Adrenal gland (tissue), 12 donors: Measurements from ENCODE around the gene PHF19. TPM values are rescaled to one million over a fixed set of nuclear protein-coding genes. Genes with fewer than 3 reads are reported as not detected.

ENCODE experiments used
- DNase-seq, 7 donors: peaks; one replicate each; pipeline ENCODE4 v3.0.0-alpha.2; 2019 to 2020
- H3K27ac ChIP-seq, 5 donors: fragments of 200-600 bp; sonication (generic) in 4 of 5; 1 replicate in 3 of 5; 2 replicates in 2 of 5; pipeline versions ENCODE4 v1.5.1 to v1.8.0; 2016 to 2020; ENCODE audit warnings: mild to moderate bottlenecking in 1 of 5
- H3K27me3 ChIP-seq: fragments of 200-600 bp; 2 replicates; pipeline ENCODE4 v1.8.0; 2021
- H3K36me3 ChIP-seq, 2 donors: fragments of 200-600 bp; replicated peaks in 1 of 2; 1 replicate in 1 of 2; 2 replicates in 1 of 2; pipeline versions ENCODE4 v1.5.1 to v1.8.0; 2018 to 2022
- H3K4me1 ChIP-seq, 2 donors: fragments of 200-600 bp; replicated peaks in 1 of 2; 1 replicate in 1 of 2; 2 replicates in 1 of 2; pipeline versions ENCODE4 v1.5.1 to v1.8.0; 2018 to 2021
- H3K4me3 ChIP-seq, 4 donors: fragments of 200-600 bp; sonication (generic) in 3 of 4; one replicate each; pipeline ENCODE4 v1.5.1; 2016 to 2018
- H3K9me3 ChIP-seq, 3 donors: fragments of 200-600 bp; sonication (generic) in 1 of 3; replicated peaks in 1 of 3; 1 replicate in 2 of 3; 2 replicates in 1 of 3; pipeline versions ENCODE4 v1.5.1 to v1.8.0; 2016 to 2021
- POLR2A ChIP-seq, 2 donors: fragments of 450-650 bp; IDR thresholded peaks; one replicate each; pipeline ENCODE4 v1.6.1; 2017; ENCODE audit warnings: antibody characterized with exemption in 2 of 2, mild to moderate bottlenecking in 2 of 2, moderate library complexity in 1 of 2
- WGBS, 4 donors: extraction: QIAGEN DNeasy Blood & Tissue Kit in 2 of 4; methylation state at CpG; one replicate each; pipeline versions ENCODE4 v1.1.5 to v1.1.7; 2013 to 2017; 5-methylcytosine and 5-hydroxymethylcytosine counted together
- intact Hi-C, 2 donors: fragments of 100-400 bp; cut with DNase I; formaldehyde crosslinking; loops; one replicate each; pipeline versions ENCODE4 v1.14.1 to v1.15.0; 2022 to 2023
- polyA plus RNA-seq, 3 donors: library from polyadenylated mRNA; stranded (reverse); fragments of 200-250 nt in 2 of 3; fragments of 350-450 nt in 1 of 3; fragmentation: Illumina TruSeq in 1 of 3; extraction: RNeasy Lipid Tissue Mini Kit (QIAGEN cat#74804) in 1 of 3; gene quantifications; one replicate each; pipeline ENCODE4 v1.2.3, GENCODE V29; 2013 to 2014
- total RNA-seq, 9 donors: library from RNA; depleted of rRNA in 4 of 9; stranded (reverse); fragments of >200 nt in 4 of 9; fragments of 120-200 nt in 1 of 9; fragmentation: NEBNext Ultra II Directional in 1 of 9; extraction: Animal tissue kit (Norgen Biotek cat#: 25700) in 1 of 9; gene quantifications; one replicate each; pipeline versions ENCODE4 v1.1.0 to v1.2.4, GENCODE V29; 2013 to 2023
- TF ChIP-seq, protein P1 (sequence below), 6 experiments: fragments of 450-650 bp in 4 of 6; fragments of 200-600 bp in 2 of 6; sonication (generic) in 1 of 6; IDR thresholded peaks; 1 replicate in 5 of 6; 2 replicates in 1 of 6; pipeline versions ENCODE4 v1.5.1 to v1.8.0; 2016 to 2021; ENCODE audit warnings: antibody characterized with exemption in 6 of 6, mild to moderate bottlenecking in 2 of 6, moderate library complexity in 1 of 6
- donor health status: healthy with polysubstance abuse.
- donor health status: Bipolar disorder and iron deficiency.
- donor health status: DM: yes; HTN: yes; CAD: no.
- donor health status: DM: no; HTN: no; CAD: no.
- donor health status: DM: no; HTN: no; CAD: no.
- donor health status: DM: yes; HTN: yes; CAD: no.

The PHF19 gene
- total and polyA plus RNA-seq, 12 donors: 13.6 to 61.8 (median 27.4) TPM

GRCh38 chr9:120862452-120862851 lies 14.5 kb downstream of the PHF19 start:
- intact Hi-C loops: no loop called here
- H3K4me3 ChIP-seq: no peak overlapping the region
- TF ChIP-seq POLR2A (IDR thresholded peaks at IDR 0.05): no peak
- H3K27me3 ChIP-seq: no peaks in the 10 kb centered on the region
- no peak for DNase-seq
- no peak overlapping the region for H3K27ac ChIP-seq
- 86 to 98% (median 95%) methylated on average over 8 to 12 of the region's 12 CpGs for WGBS, 4 donors
- peaks cover 0 to 48% of the 10 kb centered on the region in 2 donors for H3K36me3 ChIP-seq
- H3K9me3 ChIP-seq: no peaks in the 10 kb centered on the region
- H3K4me1 ChIP-seq: no peaks in the 10 kb centered on the region

- Histone ChIP-seq H3K9me3 (no peaks in the 10 kb centered on the region), H3K27me3 (no peaks in the 10 kb centered on the region), H3K4me1 (no peaks in the 10 kb centered on the region), H3K4me3 (no peak overlapping the region), H3K36me3 (peaks cover 0 to 48% of the 10 kb centered on the region in 2 donors), H3K27ac (no peak overlapping the region)
- intact Hi-C loops: no loop called here
- 93 to 98% (median 97%) methylated on average over 6 of the region's 6 CpGs for WGBS, 4 donors
- no peak for DNase-seq
- no peak for TF ChIP-seq POLR2A (IDR thresholded peaks at IDR 0.05)
Measured at GRCh38 chr9:120861935-120862334, 15.1 kb downstream of the PHF19 start.

DNA sequence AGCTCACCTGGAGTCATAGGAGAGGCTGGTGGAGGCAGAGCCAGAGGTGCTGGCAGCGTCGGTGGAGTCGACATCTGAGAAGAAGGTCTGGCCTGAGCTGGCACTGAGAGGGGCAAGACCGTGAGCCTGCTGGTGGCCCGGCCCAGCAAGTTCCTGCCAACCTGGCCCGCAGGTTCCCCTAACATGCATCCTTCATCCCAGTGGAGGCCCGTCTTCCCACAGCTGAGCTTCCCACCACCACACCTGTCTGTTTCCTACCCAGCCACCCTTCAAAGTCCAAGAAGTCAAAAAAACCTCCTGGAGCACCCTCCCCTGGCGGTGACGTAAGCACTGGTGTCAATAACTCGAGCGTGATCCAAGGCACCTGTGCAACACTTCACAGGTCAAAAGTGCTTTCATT lies 16.9 kb downstream of the PHF19 start:
- no peak for DNase-seq
- H3K9me3 ChIP-seq: no peaks in the 10 kb centered on the region
- H3K4me1 ChIP-seq: no peaks in the 10 kb centered on the region
- WGBS, 4 donors: 96 to 98% (median 97%) methylated on average over 9 to 11 of the region's 11 CpGs
- H3K4me3 ChIP-seq: no peak overlapping the region
- H3K27me3 ChIP-seq: no peaks in the 10 kb centered on the region
- no peak for TF ChIP-seq POLR2A (IDR thresholded peaks at IDR 0.05)
- TF ChIP-seq, protein P1, sequence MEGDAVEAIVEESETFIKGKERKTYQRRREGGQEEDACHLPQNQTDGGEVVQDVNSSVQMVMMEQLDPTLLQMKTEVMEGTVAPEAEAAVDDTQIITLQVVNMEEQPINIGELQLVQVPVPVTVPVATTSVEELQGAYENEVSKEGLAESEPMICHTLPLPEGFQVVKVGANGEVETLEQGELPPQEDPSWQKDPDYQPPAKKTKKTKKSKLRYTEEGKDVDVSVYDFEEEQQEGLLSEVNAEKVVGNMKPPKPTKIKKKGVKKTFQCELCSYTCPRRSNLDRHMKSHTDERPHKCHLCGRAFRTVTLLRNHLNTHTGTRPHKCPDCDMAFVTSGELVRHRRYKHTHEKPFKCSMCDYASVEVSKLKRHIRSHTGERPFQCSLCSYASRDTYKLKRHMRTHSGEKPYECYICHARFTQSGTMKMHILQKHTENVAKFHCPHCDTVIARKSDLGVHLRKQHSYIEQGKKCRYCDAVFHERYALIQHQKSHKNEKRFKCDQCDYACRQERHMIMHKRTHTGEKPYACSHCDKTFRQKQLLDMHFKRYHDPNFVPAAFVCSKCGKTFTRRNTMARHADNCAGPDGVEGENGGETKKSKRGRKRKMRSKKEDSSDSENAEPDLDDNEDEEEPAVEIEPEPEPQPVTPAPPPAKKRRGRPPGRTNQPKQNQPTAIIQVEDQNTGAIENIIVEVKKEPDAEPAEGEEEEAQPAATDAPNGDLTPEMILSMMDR (IDR thresholded peaks at IDR 0.05): no peak
- intact Hi-C loops: no loop called here
- peaks cover 0 to 45% of the 10 kb centered on the region in 2 donors for H3K36me3 ChIP-seq
- H3K27ac ChIP-seq: no peak overlapping the region

- H3K4me3 ChIP-seq: no peak overlapping the region
- peaks cover 0 to 45% of the 10 kb centered on the region in 2 donors for H3K36me3 ChIP-seq
- H3K27me3 ChIP-seq: no peaks in the 10 kb centered on the region
- no peak overlapping the region for H3K27ac ChIP-seq
- no peaks in the 10 kb centered on the region for H3K4me1 ChIP-seq
- no peak for TF ChIP-seq POLR2A (IDR thresholded peaks at IDR 0.05)
- TF ChIP-seq, protein P1 (IDR thresholded peaks at IDR 0.05): no peak
- H3K9me3 ChIP-seq: no peaks in the 10 kb centered on the region
- peak in 1 of 7 donors; percentile 29 for DNase-seq
- intact Hi-C loops: no loop called here
- 80 to 82% (median 80%) methylated on average over 6 of the region's 6 CpGs for WGBS, 4 donors
Measured at GRCh38 chr9:120859361-120859760, 17.6 kb downstream of the PHF19 start.

DNA sequence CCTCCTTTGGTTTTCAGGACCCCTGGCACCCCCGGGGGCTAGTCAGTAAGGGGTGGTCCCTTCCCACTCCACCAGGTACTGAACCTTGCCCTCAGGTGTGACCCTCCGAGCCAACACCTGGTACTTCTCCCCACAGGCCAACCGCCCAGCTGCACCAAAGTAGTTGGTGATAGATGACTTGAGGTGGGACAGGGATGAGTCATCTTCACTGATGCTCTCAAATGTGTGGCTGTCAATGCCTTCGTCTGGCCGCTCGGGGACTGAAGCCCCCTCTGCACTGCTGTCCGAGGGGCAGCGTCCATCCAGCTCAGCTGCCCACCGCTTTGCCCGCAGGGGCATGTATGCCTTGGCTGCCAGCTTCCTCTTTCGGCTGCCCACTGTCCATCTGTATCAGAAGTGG lies 19.1 kb downstream of the PHF19 start:
- TF ChIP-seq, protein P1 (IDR thresholded peaks at IDR 0.05): no peak
- TF ChIP-seq POLR2A (IDR thresholded peaks at IDR 0.05): no peak
- no peaks in the 10 kb centered on the region for H3K27me3 ChIP-seq
- H3K4me1 ChIP-seq: no peaks in the 10 kb centered on the region
- H3K9me3 ChIP-seq: no peaks in the 10 kb centered on the region
- DNase-seq: no peak
- intact Hi-C loops: no loop called here
- no peak overlapping the region for H3K4me3 ChIP-seq
- no peak overlapping the region for H3K27ac ChIP-seq
- 90 to 96% (median 92%) methylated on average over 10 to 11 of the region's 11 CpGs for WGBS, 4 donors
- H3K36me3 ChIP-seq: peaks cover 0 to 36% of the 10 kb centered on the region in 2 donors
